Right atrium auricular region (tissue), 2 donors: ENCODE results near the gene CEACAM1. TPM values are rescaled to one million over a fixed set of nuclear protein-coding genes. Genes with fewer than 3 reads are reported as not detected.

ENCODE experiments used
- DNase-seq: peaks from one replicate; pipeline ENCODE4 v3.0.0-alpha.2; 2019; ENCODE audit warnings: low spot score
- H3K27ac ChIP-seq, 2 donors: fragments of 200-600 bp; sonication (generic); 1 replicate in 1 of 2; 2 replicates in 1 of 2; pipeline ENCODE4 v1.5.1; 2016 to 2019
- H3K27me3 ChIP-seq, 2 donors: fragments of 200-600 bp; sonication (generic); one replicate each; pipeline versions ENCODE4 v1.5.1 to v1.6.0; 2017 to 2019
- H3K36me3 ChIP-seq: fragments of 200-600 bp; sonication (generic); one replicate; pipeline ENCODE4 v1.5.1; 2016
- H3K4me1 ChIP-seq, 2 donors: fragments of 200-600 bp; sonication (generic); one replicate each; pipeline versions ENCODE4 v1.5.1 to v1.6.0; 2017 to 2019
- H3K4me3 ChIP-seq, 2 donors: fragments of 200-600 bp; sonication (generic); 1 replicate in 1 of 2; 2 replicates in 1 of 2; pipeline ENCODE4 v1.5.1; 2017 to 2019; ENCODE audit warnings: mild to moderate bottlenecking in 1 of 2, moderate library complexity in 1 of 2
- H3K9me3 ChIP-seq, 2 donors: fragments of 200-600 bp; sonication (generic); one replicate each; pipeline ENCODE4 v1.5.1; 2019
- total RNA-seq, 2 donors: library from RNA; depleted of rRNA; stranded (reverse); fragments of >200 nt; gene quantifications; one replicate each; pipeline ENCODE4 v1.1.0, GENCODE V29; 2016
- TF ChIP-seq, protein P1 (sequence below), 2 donors: fragments of 200-600 bp; sonication (generic); IDR thresholded peaks; one replicate each; pipeline ENCODE4 v1.5.1; 2019; ENCODE audit warnings: antibody characterized with exemption in 2 of 2

The CEACAM1 gene
- total RNA-seq, 2 donors from 2014 or later: 0.78 to 0.94 TPM

DNA sequence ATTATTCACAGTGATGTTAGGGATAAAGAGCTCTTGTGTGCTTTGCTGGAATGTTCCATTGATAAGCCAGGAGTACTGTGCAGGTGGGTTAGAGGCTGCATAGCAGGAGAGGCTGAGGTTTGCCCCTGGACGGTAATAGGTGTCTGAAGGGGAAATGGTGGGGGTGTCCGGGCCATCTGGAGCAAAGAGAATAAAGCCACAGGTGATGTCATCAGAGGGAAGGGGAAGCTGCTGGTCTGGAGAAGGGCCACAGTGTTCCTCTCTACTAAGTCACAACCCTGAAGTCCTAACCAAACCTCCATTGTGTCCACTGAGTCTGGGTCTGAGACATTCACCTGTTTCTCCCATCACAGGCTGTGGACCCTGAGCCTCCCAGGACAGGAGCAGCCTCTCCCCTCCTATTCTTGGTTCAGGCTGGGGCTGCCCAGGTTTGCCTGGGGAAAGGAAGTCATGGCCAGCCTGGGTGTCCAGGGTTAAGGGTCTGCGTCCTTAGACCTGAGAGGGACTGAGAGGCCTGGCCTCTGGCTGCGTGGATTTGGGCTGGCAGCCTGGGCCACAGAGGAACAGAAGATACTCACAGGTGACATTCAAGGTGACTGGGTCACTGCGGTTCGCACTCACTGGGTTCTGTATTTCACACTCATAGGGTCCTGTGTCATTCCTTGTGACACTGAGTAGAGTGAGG, 6.8 kb downstream of the CEACAM1 start:
- TF ChIP-seq, protein P1, sequence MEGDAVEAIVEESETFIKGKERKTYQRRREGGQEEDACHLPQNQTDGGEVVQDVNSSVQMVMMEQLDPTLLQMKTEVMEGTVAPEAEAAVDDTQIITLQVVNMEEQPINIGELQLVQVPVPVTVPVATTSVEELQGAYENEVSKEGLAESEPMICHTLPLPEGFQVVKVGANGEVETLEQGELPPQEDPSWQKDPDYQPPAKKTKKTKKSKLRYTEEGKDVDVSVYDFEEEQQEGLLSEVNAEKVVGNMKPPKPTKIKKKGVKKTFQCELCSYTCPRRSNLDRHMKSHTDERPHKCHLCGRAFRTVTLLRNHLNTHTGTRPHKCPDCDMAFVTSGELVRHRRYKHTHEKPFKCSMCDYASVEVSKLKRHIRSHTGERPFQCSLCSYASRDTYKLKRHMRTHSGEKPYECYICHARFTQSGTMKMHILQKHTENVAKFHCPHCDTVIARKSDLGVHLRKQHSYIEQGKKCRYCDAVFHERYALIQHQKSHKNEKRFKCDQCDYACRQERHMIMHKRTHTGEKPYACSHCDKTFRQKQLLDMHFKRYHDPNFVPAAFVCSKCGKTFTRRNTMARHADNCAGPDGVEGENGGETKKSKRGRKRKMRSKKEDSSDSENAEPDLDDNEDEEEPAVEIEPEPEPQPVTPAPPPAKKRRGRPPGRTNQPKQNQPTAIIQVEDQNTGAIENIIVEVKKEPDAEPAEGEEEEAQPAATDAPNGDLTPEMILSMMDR (IDR thresholded peaks at IDR 0.05): no peak
- Histone ChIP-seq H3K9me3 (peaks cover 0 to 7% of the 10 kb centered on the region in 2 donors), H3K4me1 (no peaks in the 10 kb centered on the region), H3K27ac (no peak overlapping the region), H3K36me3 (no peaks in the 10 kb centered on the region), H3K4me3 (no peak overlapping the region), H3K27me3 (no peaks in the 10 kb centered on the region)
- no peak for DNase-seq

DNA sequence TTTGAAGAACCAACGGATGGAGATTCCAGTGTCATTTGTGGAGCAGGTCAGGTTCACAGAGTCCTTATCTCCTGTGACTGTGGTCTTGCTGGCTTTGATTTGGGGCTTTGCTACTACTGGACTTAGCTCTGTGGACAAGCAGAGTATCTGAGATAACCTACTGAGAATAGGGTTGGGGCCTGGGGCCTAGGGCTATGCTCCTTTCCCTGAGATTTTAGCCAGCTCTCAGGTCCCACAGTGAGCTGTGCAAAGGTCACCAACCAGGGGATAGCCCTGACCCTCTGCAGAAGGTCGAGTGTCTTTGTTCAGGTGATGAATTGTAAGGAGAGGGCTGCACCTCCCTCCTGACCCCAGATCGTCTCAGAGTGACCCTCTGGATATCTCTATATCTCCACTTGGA, 9.2 kb downstream of the CEACAM1 start:
- H3K4me3 ChIP-seq: no peak overlapping the region
- H3K27me3 ChIP-seq: no peaks in the 10 kb centered on the region
- no peak overlapping the region for H3K27ac ChIP-seq
- peaks cover 0 to 8% of the 10 kb centered on the region in 2 donors for H3K9me3 ChIP-seq
- no peaks in the 10 kb centered on the region for H3K36me3 ChIP-seq
- no peak for DNase-seq
- no peaks in the 10 kb centered on the region for H3K4me1 ChIP-seq
- TF ChIP-seq, protein P1 (IDR thresholded peaks at IDR 0.05): no peak

DNA sequence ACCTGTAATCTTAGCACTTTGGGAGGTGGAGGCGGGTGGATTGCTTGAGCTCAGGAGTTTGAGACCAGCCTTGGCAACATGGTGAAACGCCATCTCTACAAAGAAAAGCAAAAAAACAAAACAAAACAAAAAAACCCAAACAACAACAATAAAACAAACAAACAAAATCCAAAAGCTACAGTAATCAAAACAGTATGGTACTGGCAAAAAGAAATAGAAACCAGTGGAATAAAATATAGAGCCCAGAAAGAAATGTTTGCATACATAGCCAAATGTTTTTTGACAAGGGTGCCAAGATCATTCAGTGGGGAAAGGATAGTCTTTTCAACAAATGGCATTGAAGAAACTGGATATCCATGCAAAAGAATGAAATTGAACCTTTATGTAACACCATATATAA, 11.5 kb downstream of the CEACAM1 start:
- H3K27ac ChIP-seq: no peak overlapping the region
- TF ChIP-seq, protein P1 (IDR thresholded peaks at IDR 0.05): no peak
- H3K4me1 ChIP-seq: no peaks in the 10 kb centered on the region
- DNase-seq: no peak
- no peaks in the 10 kb centered on the region for H3K27me3 ChIP-seq
- no peaks in the 10 kb centered on the region for H3K36me3 ChIP-seq
- peaks cover 0 to 8% of the 10 kb centered on the region in 2 donors for H3K9me3 ChIP-seq
- no peak overlapping the region for H3K4me3 ChIP-seq

DNA sequence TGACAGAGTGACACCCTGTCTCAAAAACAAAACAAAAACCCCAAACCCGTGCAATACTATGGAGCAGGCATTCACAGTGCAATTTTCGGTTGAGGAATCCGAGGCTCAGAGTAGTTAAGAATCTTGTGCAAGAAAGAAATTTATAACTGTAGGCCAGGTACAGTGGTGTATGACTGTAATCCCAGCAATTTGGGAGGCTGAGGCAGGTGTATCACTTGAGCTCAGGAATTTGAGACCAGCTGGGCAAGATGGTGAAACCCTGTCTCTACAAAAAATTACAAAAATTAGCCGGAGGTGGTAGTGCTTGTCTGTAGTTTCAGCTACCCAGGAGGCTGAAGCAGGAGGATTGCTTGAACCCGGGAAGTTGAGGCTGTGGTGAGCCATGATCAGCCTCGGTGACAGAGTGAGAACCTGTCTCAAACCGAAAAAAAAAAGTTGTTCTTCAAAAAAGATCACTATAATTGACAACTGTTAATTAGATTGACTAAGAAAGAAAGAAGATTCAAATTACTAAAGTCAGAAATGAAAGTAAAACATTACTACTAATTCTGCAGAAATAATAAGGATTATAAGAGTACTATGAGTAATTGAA, 12.9 kb downstream of the CEACAM1 start:
- no peaks in the 10 kb centered on the region for H3K4me1 ChIP-seq
- H3K27me3 ChIP-seq: no peaks in the 10 kb centered on the region
- DNase-seq: no peak

DNA sequence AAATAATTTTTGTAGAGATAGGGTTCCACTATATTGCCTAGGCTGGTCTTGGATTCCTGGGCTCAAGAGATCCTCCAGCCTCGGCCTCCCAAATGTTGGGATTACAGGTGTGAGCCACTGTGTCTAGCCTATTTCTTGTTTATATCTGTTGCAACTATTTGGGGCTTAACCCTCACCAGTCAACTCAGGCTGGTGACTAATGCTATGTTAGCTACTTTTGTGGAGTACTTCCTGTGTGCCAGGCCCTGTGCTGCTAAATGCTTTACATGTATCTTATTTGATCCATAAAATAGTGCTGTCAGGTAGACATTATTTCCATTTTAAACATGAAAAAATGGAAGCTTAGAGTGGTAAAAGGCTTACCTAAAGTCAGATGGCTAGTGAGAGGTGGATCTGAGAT, 13.8 kb downstream of the CEACAM1 start:
- Histone ChIP-seq H3K27me3 (no peaks in the 10 kb centered on the region), H3K27ac (no peak overlapping the region), H3K9me3 (peaks cover 0 to 8% of the 10 kb centered on the region in 2 donors), H3K36me3 (no peaks in the 10 kb centered on the region), H3K4me3 (no peak overlapping the region), H3K4me1 (no peaks in the 10 kb centered on the region)
- TF ChIP-seq, protein P1 (IDR thresholded peaks at IDR 0.05): no peak
- no peak for DNase-seq

More for the DNA sequence above, 12.9 kb downstream of the CEACAM1 start:
- Histone ChIP-seq H3K27ac (no peak overlapping the region), H3K36me3 (no peaks in the 10 kb centered on the region), H3K9me3 (peaks cover 0 to 8% of the 10 kb centered on the region in 2 donors), H3K4me3 (no peak overlapping the region)
- TF ChIP-seq, protein P1 (IDR thresholded peaks at IDR 0.05): no peak
